NCI-H1417 (cell line): Measurements from ENCODE around the gene CES4A.

Experiments used
- DNase-seq, 3 experiments: peaks; one replicate each; lab custom pipeline; 2025; lab: John Stamatoyannopoulos, UW

Gene CES4A

GRCh38 chr16:67050796-67051195 is 62.4 kb downstream of the CES4A start:
- no peak for DNase-seq

DNA sequence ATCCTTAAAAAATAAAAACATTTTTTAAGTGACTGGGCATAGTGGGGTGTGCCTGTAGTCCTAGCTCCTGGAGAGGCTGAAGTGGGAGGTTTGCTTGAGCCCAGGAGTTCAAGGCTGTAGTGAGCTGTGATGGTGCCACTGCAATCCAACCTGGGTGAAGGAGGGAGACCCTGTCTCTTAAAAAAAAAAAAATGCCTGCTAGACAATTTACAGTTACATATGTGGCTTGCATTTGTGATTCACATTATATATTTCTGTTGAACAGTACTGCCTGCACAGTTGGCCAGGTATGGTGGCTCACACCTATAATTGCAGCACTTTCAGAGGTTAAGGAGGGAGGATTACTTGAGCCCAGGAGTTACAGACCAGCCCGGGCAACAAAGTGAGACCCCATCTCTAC is 64.0 kb downstream of the CES4A start:
- DNase-seq: no peak

- DNase-seq: no peak
These were observed 65.5 kb downstream of the CES4A start for GRCh38 chr16:67053767-67054334.

DNA sequence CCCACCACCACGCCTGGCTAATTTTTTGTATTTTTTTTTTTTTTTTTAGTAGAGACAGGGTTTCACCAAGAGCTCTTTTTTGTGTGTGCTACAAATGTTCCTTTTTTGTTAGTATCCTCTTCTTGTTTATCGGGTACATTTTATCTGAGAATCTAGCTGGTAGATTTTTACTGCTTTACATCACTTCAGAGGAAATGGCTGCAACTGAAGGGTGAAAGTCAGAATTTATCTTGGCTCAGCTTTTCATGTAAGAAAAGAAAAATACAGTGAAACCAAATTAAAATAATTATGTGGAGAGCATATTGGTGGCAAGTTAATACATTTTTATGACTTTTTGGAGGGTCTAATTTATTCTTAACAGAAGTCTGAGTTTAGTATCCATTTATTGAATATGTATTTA is 66.5 kb downstream of the CES4A start:
- DNase-seq: no peak

- DNase-seq: no peak
These were observed 67.5 kb downstream of the CES4A start for GRCh38 chr16:67055712-67056487.
